HG03565 (cell line): ENCODE results near the gene PLXNA2.
A peak's percentile ranks its signal among the peaks of the same experiment; 100 is the strongest.

ENCODE experiments used
- ATAC-seq: cut with Tn5 transposase; IDR thresholded peaks from one replicate; pipeline ENCODE4 v1.9.1; 2021; ENCODE audit warnings: mild to moderate bottlenecking, moderate library complexity; ENCODE audit not compliant: unreplicated experiment

PLXNA2 gene

DNA sequence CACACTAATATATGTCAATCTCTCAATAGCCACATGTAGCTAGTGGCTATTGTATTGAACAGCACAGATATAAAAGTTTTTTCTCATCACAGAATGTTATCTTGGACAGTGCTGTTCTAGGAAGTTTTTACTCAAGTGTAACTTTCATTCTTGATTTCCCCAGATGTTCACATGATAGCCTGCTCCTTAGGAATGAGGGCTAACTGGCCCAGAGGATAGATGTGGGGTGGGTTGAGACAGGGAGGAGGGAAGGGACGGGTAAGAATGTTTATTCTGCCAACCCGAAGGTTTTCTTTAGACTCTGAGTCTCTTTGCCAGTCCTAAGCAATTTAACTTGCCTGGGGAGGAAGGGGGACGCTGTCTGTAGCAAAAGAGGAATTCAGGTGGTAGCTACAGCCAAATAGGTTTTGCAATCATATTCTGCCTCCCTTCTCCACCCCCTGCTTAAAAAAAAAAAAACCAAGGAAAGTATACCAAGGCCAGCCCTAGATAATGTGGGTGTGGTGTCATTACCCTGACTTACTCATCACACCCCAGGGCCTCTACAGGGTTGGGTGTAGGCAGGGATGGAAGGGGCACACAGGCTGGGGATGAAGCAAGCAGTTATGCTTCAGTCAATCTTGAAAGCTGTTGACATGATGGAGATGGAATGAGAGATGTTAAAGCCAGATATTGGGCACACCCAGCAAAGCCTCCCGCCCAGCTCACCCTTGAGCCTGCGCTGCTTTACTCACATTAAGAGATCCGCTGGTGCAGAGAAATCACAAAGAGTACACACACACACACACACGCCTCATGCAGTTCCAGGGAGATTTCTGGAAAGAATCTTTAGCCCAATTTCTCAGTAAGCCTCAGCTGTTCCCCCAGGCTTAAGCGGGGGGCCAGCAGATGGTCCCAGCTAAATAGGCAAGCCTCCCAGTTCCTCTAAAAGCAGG is 59.9 kb downstream of the PLXNA2 start:
- no peak for ATAC-seq

DNA sequence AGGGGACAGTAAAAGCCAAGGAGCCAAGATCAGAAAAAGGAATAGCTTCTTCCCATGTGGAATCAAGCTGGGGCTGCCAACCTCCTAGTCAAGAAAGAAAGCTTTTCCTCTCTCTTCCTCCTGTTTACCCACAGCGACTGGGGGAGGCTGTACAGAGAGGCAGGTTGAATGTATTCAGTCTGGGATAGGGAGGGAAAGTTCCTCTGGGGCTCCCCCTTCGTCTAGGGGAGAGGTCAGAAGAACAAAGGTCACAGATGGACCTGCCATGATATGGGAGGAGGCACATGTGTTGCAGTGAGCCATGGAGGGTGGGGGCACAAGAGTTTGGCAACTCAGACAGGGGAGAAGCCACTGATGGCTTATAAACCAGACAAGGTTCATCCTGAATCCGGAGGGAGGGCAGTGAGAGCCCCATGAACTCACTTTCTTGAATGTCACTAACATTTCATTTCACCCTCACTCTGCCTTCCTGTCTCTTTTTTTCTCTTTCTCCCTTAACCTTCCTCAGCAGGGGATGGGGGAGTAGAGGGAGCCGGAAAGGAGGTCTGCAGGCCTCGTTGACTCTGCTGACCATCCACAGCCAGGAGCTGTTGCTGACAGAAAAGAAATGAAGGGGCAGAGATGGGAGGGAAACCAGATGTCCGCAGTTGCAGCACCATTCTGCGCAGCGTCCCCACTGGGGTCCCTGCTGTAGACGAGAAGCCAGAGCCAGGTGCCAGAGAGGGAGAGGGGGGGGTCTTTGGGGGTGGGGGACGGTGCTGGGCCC is 61.1 kb downstream of the PLXNA2 start:
- no peak for ATAC-seq

DNA sequence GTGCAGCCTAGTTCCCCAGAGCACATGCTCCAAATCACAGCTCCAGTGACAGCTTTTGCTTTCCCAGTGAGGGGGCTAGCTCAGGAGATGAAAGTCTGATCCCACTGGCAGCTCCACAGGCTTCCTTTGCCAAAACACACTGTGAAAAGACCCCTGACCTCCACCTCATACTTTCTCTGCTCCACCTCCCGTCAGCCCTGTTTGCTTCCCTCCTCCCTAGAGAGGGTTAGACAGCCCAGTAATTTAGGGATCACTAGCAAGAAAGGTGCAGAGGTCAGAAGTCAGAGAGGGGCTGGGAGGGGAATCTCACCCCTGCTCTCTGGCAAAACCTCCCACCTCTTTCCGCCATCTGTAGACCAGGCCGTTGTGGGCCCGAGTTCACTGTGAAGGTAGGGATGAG is 62.8 kb downstream of the PLXNA2 start:
- no peak for ATAC-seq

DNA sequence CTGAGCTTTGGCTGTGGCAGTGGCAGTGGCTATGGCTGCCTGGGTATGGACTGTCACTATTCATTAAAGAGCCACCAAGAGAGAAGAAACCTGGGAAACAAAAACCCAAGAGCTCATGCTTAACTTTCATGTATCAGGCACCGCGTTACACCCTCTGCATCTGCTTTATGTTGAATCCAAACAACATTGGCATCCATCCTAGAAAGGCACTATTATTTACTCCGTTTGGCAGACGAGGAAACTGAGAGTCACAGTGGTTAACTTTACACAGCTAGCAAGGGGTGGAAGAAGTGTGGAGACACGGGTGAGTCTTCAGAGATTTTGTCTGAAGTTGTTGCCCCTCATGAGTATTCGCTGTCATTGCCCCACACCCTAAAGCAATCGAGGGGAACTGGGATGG is 63.8 kb downstream of the PLXNA2 start:
- no peak for ATAC-seq

DNA sequence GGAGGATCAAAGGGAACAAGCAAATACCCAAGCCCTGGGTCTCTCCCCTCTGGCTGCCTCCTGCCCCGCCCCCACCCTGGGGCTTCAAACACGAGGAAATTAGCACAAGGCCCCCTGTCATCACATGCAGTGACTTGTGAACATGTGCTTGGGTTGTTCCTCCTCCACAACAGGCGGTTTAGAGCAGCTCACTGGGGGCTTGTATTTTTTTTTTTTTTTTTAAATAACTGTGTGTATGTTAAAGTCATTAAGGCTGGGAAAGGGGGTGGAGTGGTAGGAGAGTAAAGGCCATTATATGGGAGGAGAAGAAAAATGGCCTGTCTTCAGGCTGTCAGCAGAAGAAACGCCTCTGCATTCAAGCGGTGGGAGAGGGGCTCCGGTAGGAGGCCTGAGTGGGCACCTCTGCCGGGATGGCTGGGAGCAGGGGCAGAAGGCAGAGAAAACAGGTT is 64.2 kb downstream of the PLXNA2 start:
- no peak for ATAC-seq

DNA sequence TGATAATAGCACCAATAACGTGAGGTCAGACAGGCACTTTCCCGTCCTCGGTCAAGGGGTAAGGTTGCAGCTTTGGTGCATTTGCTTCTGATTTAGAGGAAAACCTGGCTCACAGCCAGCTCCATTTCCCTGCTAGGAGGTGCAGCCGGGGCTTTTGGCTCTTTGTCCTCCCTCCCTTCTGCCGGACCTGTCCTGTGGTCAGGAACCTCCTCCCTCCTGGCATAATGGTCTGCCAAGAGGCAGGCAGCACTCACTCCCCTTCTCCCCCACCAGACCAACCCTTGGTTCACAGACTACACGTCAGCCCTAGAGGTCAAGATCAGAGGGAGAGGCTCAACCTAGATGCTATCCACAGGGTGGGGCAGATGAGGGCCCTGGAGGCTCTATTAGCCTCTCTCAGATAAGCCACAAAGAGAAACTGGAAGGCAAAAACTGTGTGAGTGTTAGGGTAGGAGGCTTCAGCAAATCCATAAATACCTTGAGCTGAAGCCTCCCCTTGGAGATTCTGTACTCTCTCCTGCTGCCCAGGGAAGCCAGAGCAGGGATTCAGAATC is 64.8 kb downstream of the PLXNA2 start:
- ATAC-seq = no peak

DNA sequence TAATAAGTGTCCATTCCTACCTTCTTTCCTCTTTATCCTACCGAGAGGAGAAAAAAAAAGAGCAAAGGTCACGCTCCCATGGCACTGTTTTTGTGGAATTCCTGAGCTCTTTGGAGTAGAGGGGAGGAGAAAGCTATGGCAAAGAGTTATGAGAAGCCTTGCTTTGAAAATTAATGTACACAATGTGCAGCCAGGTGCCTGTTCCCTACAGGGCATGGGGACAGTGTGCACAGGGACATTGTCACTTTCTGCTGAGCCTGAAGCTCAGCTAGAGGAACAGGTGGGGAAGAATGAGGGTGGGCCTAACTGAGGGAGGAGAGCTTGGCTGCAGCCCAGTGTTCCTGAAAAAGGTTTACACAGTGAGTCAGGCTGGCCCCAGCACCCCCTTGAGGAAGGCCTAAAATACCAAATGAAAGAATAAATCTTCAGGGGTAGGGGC is 66.1 kb downstream of the PLXNA2 start:
- no peak for ATAC-seq

DNA sequence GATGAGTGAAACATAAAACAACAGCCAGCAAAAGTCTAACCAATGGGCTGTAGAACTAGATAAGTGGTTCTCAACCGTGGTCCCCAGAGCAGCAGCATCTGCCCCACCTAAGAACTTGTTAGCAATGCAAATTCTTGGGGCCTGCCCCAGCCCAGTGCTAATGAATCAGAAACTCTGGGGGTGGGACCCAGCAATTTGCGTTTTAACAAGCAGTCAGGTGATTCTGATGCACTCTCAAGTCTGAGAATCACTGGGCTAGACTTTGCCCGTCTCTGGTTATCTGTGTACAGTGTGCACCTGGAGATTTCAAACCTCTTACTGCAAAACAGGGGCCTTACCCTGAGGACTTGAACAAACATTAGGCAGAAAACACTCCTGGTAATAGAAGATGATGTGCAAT is 66.5 kb downstream of the PLXNA2 start:
- ATAC-seq = peak; percentile 76

DNA sequence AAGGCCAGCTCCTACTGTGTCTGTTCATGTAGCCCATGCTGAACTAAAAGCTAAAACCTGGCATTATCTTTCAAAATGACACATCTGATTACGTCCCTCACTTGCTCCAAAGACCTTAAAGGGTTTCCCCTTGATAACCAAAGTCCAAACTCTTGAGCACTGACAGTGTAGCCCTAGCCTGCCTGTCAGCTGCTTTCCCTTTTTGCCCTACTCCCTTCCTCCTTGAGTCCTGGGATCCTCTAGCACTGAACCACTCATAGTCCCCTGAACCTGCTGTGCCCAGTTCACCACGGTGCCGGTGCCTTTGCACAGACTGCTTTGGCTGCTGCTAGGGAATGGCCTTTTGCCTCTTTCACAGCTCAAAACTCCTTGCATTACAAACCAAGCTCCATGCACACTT is 67.5 kb downstream of the PLXNA2 start:
- no peak for ATAC-seq

DNA sequence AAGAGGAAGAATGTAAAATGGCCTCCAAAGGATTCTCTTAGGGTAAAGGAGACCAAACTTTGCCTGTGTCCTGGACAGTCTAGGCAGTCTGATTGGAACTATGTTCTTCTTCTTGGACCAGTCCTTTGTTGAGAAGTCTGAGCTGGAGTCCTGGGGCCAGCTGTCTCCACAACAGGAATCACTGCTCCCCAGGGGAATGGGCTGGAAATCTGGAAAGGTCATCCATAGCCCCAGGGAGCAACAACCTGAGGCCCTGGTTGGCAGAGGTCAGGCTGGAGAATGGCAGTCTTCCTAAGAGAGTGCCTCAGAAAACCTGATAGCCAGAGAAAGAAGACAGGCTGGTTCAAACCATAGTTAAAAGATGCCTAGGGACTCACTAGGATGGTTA is 68.7 kb downstream of the PLXNA2 start:
- no peak for ATAC-seq

DNA sequence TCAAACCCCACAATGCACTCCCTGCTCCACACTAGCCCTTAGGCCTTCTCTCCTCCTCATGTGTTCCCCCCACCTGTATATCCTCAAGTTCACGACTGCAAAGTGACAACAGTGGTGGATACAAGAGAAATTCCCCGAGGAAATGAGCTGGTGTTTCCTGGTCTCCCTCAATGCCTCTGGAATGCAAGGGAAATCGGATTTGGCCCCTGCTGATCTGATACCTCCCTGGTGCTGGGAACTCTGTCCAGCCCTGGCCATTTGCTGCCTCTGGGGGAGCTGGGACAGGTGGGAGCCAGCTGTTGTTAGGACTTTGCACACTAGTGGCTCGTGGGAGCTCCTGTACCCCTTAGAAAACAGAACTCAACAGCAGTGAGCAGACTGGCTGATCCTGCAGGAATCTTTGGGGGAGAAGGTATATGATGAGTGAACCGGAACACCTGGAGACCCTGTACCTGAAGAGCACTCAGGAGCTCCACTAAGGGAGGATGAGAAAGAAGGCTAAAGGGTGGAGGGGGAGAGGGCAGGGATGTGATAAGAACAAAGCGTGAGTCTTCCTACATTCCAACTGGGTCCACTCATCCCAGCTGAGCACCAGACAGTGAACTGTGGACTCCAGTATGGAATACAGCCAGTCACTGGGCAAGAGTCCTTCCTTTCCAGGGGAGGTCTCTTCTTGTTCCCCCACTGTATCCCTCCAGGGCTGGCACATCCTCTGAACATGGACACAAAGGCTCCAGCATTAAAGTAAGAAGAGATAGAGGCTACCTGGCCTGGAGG is 69.3 kb downstream of the PLXNA2 start:
- ATAC-seq = no peak

DNA sequence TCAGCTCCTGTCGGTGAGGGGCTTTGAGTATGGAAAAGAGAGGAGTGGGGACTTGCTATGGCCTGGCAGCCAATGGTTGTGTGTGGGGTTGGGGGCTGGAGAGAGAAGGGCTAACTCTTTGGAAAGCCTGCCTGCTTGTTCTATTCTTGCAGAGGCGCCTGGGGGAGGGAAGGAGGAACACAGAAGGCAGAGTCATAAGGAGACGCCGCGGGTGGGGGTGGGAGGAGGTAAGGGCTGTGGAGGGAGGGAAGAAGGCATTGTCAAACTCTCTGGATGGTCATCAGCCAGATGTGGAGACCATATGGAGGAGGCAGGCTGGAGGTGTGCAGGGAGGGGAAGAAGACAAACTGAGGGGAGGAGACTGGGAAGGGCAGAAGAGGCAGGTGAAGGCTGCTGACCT is 70.0 kb downstream of the PLXNA2 start:
- ATAC-seq = no peak

DNA sequence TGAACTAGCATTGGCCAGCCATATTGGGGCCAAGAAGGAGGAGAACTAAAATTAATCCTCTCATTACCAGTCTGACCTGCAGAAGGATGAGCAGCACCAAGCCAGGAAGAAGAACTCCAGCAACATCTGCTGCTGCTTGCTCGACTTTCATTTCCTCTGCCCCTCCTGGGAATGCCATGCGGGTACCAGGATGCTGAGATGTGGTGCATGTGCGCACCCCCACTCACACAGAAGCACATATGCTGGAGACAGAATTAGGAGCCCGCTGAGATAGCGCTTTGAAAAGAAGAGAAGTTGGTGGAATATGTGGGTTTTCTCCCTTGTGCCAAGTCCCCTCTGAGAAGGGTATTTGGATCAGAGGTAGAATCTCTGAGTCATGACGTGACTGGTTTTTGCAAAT is 70.4 kb downstream of the PLXNA2 start:
- no peak for ATAC-seq

DNA sequence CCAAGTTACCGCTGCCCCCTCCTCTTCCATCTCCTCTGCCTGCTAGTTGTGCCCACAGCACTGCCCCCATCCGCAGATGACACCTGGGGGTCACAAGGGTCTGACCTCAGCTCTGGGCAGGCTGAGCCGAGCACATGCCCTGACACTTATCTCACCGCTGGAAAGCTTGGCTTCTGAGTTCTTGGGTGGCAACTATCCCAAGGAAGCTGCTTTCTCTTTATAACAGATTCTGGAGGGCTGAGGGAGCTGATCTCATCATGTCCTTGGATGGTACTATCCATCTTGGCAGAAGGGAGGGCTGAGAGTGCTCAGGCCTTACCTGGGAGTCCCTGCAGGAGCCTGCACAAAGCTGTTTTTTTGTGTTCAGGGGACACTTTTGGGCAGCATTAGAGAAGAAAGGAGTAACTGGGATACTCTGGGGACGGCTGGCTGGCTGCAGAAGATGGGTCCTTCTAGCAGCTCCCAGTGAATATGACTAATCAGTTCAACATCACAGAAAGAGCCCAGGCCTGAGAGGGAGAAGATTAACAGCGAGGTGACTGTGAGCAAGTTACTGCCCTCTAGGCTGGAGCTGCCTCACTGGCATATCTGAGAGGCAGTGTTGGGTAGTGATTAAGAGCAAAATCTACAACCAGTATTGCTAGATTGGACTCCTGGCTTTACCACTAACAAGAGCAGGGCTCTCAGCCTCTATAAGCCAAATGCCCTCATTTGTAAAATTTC is 71.6 kb downstream of the PLXNA2 start:
- no peak for ATAC-seq

DNA sequence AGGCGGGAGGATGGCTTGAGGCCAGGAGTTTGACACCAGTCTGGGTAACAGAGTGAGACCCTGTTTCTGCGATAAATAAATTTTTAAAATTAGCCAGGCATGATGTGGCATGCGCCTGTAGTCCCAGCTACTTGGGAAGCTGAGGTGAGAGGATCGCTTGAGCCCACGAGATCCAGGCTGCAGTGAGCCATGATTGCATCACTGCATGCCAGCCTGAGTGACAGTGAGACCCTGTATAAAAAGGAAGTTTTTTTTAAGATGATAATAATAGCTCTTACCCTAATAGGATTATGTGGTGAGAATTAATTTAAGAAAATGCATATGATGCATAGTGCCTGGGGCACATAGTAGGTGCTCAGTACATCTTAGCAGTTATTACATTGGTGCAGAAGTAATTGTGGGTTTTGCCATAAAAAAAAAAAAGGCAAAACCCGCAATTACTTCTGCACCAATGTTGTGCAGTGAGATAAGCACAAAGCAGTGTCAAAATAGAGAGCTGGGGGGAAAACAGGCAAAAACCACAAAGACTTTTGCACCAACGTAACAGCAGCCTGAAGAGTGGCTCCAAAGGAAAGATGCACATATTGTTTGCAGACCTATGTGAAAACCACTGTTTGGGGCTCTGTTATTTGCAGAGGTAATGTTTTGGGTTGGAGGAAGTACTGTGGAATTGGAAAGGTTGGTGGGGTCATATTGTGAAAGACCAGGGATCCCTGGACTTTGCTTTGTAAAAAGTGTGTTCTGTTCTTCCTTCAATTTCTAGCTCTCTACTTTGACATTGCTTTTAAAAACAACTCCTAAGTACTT is 72.4 kb downstream of the PLXNA2 start:
- ATAC-seq = no peak

DNA sequence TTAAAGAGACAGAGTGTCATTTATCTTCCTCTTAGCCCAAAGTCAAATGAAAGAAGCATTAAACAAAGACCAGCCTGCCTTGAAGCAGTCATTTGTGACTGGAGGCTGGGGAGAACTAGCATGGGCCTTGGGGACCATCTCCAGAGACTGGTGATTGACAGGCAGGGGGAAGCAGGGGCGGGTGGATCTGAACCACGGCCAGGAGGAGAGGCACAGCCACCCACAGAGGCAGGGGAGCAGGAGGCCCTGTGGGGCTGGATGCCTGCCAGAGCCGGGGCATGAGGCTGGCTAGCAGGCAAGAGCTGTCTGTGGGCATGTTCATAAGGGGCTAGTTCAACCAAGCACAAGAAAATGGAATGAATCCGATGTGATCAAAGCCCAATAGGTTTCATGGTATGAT is 73.9 kb downstream of the PLXNA2 start:
- no peak for ATAC-seq

DNA sequence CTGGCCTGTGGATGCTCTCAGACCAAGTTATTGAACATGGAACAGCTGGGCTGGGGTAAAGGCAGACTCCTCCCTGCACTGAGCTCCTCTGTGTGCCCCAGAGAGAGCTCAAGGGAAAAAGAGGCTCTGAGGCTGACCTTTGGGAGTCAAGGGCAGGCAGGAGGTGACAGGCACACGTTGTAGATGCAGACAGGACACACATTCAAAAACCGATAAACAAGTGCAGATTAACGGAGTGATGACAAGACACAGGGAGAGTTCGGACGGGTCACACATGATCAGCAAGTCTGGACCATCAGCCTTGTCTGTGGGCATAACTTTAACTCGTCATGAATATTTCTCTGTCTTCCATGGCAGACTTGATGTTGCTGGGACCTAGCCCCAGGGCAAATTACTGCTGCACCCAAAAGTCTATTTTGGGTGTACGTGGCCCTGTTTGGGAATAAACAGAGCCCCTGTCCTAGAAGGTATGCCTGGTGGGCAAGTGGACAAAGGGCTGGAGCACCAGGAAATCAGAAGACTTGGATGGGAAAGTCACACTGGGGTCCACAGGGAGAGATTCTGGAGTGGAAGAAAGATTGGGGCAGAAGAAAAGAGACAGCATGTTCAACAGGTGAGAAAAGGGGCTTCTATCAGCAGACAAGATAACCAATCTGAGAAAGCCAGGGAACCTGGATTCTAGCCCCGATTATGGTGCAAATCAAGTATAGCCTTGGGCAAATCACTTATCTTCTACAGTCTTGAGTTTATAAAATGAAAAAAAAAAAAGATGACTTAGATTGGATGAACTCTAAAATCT is 74.9 kb downstream of the PLXNA2 start:
- no peak for ATAC-seq

DNA sequence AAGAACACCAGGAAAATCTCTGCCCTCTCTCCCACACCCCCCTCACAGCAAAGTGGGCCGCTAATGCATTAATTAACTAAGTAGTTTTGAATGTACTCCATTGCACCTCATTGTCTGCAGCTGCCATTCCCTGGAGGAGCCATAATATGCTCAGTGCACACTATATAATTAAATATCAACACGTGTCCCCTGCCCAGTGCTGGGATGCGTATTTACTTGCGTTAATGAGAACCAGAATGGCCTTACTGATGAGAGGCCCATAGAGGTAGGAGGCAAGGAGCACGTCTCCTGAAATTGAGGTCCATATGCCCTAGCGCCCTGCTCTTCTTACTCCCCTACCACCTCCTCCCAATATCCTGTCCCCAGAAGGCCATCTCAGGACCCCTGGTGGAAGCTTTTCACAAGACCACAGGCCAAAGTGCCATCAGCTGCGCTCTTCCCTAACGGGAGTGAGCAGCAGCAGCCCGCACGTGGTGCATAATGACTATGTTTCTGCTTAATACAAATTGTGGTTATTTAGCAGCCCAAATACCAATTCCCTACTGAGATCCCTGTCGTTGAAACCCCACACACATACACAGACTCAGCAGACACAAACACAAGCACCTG is 76.8 kb downstream of the PLXNA2 start:
- no peak for ATAC-seq
